HCT116 (cell line): Measurements from ENCODE around the gene PLCE1. TPM values are rescaled to one million over a fixed set of nuclear protein-coding genes. Genes with fewer than 3 reads are reported as not detected.

Experiments used
- ATAC-seq: fragments of 200-7000 bp; cut with Tn5 transposase; 2 replicates; pipeline ENCODE4 v1.9.1; 2020; ENCODE audit warnings: mild to moderate bottlenecking, moderate library complexity
- BruUV-seq: library from RNA; stranded (reverse); fragments of 400-500 nt; replicated peaks from 2 replicates; lab custom pipeline; 2021; lab: Mats Ljungman, UMichigan
- CTCF ChIA-PET: fragments of 300-600 bp; sonication (Branson Sonifier 250); formaldehyde crosslinking; loops from one replicate; lab custom pipeline; 2021; ENCODE audit warnings: antibody characterized with exemption; lab: Charles Lee
- POLR2A ChIA-PET: fragments of 300-600, 350-600 bp; sonication (Branson Sonifier 250); formaldehyde crosslinking; loops from one replicate; lab custom pipeline; 2021; ENCODE audit warnings: antibody characterized with exemption; lab: Charles Lee
- RAD21 ChIA-PET, 2 experiments: fragments of 300-600 bp; sonication (Branson Sonifier 250); formaldehyde crosslinking; loops; one replicate each; lab custom pipeline; 2023; ENCODE audit warnings: low total read pairs in 2 of 2; ENCODE audit not compliant: uncharacterized antibody in 2 of 2, unreplicated experiment in 2 of 2, low non-redundant PET in 1 of 2; lab: Charles Lee
- DNase-seq: peaks from one replicate; pipeline ENCODE4 v3.0.0-alpha.2; 2010; ENCODE audit warnings: low read depth, low spot score
- H2AFZ ChIP-seq: fragments of 200-600 bp; shearing (Covaris generic), sonication (generic); 2 replicates; pipeline ENCODE4 v1.6.1; 2017; ENCODE audit warnings: low read depth, mixed run types, mixed read lengths, antibody characterized with exemption, low read length; ENCODE audit not compliant: poor library complexity, severe bottlenecking
- H3K27ac ChIP-seq: 2 replicates; pipeline ENCODE4 v1.5.1; 2012; ENCODE audit warnings: low read depth, low read length
- H3K27me3 ChIP-seq: fragments of 200-600 bp; sonication (generic); 2 replicates; pipeline ENCODE4 v1.6.1; 2016; ENCODE audit warnings: mixed run types, low read length, mixed read lengths; ENCODE audit not compliant: insufficient read depth
- H3K36me3 ChIP-seq, 2 experiments: fragments of 200-500 bp in 1 of 2; fragments of 200-600 bp in 1 of 2; sonication (Bioruptor generic) in 1 of 2; sonication (generic) in 1 of 2; 2 replicates each; pipeline versions ENCODE4 v1.5.1 to v1.6.1; 2014 to 2016; ENCODE audit warnings: low read length in 2 of 2, inconsistent platforms in 1 of 2, mixed read lengths in 1 of 2, mixed run types in 1 of 2; ENCODE audit not compliant: insufficient read depth in 2 of 2, control insufficient read depth in 1 of 2
- H3K4me1 ChIP-seq, 2 experiments: fragments of 200-600 bp in 1 of 2; sonication (generic) in 1 of 2; 2 replicates each; pipeline versions ENCODE4 v1.5.1 to v1.6.1; 2012 to 2017; ENCODE audit warnings: low read length in 2 of 2, inconsistent platforms in 1 of 2, mild to moderate bottlenecking in 1 of 2, mixed read lengths in 1 of 2, mixed run types in 1 of 2, moderate library complexity in 1 of 2; ENCODE audit not compliant: insufficient read depth in 2 of 2, control insufficient read depth in 1 of 2
- H3K4me2 ChIP-seq: fragments of 200-600 bp; sonication (generic); 2 replicates; pipeline ENCODE4 v1.6.1; 2017; ENCODE audit warnings: mixed run types, low read length, mixed read lengths
- H3K4me3 ChIP-seq, 2 experiments: fragments of 200-600 bp in 1 of 2; sonication (generic) in 1 of 2; replicated peaks in 1 of 2; 2 replicates each; pipeline ENCODE4 v1.5.1; 2011 to 2016; ENCODE audit warnings: low read length in 2 of 2, control low read depth in 1 of 2, low read depth in 1 of 2, mild to moderate bottlenecking in 1 of 2, mixed read lengths in 1 of 2, mixed run types in 1 of 2
- H3K79me2 ChIP-seq: fragments of 200-600 bp; sonication (generic); 2 replicates; pipeline ENCODE4 v1.6.1; 2017; ENCODE audit warnings: mild to moderate bottlenecking, mixed run types, low read length, moderate library complexity, mixed read lengths; ENCODE audit not compliant: insufficient read depth
- H3K9ac ChIP-seq: fragments of 200-600 bp; sonication (generic); 2 replicates; pipeline ENCODE4 v1.6.1; 2016; ENCODE audit warnings: low read length, mixed read lengths
- H3K9me2 ChIP-seq: fragments of 200-600 bp; sonication (generic), shearing (Covaris generic); 2 replicates; pipeline ENCODE4 v1.6.1; 2017; ENCODE audit warnings: mixed run types, mild to moderate bottlenecking, moderate library complexity; ENCODE audit not compliant: insufficient read depth
- H3K9me3 ChIP-seq, 2 experiments: fragments of 200-500 bp in 1 of 2; fragments of 200-600 bp in 1 of 2; sonication (Bioruptor generic) in 1 of 2; sonication (generic) in 1 of 2; 2 replicates each; pipeline ENCODE4 v1.6.1; 2014 to 2017; ENCODE audit warnings: low read length in 2 of 2, mixed read lengths in 2 of 2, inconsistent platforms in 1 of 2, low read depth in 1 of 2, mild to moderate bottlenecking in 1 of 2, mixed run types in 1 of 2, moderate library complexity in 1 of 2; ENCODE audit not compliant: control insufficient read depth in 1 of 2, insufficient read depth in 1 of 2
- H4K20me1 ChIP-seq: fragments of 200-600 bp; sonication (generic), shearing (Covaris generic); 2 replicates; pipeline ENCODE4 v1.6.1; 2017; ENCODE audit warnings: mixed run types, mild to moderate bottlenecking, moderate library complexity; ENCODE audit not compliant: insufficient read depth
- CTCF ChIP-seq, 3 experiments: fragments of 200-600 bp in 1 of 3; sonication (generic) in 1 of 3; IDR thresholded peaks in 2 of 3; conservative IDR thresholded peaks in 1 of 3; 2 replicates each; pipeline ENCODE4 v1.5.1; 2012 to 2017; ENCODE audit warnings: low read depth in 2 of 3, low read length in 2 of 3, antibody characterized with exemption in 1 of 3, borderline replicate concordance in 1 of 3, control low read depth in 1 of 3, mild to moderate bottlenecking in 1 of 3, mixed read lengths in 1 of 3, mixed run types in 1 of 3, moderate library complexity in 1 of 3; ENCODE audit not compliant: insufficient read depth in 1 of 3
- EGR1 ChIP-seq: IDR thresholded peaks from 2 replicates; pipeline ENCODE4 v1.6.1; 2012; ENCODE audit warnings: low read depth
- EZH2 ChIP-seq: fragments of 200-600 bp; sonication (generic); IDR thresholded peaks from 2 replicates; pipeline ENCODE4 v1.6.1; 2017; ENCODE audit warnings: antibody characterized with exemption, mixed run types
- JUND ChIP-seq: IDR thresholded peaks from 2 replicates; pipeline ENCODE4 v1.6.1; 2012
- POLR2A ChIP-seq: IDR thresholded peaks from 2 replicates; pipeline ENCODE4 v1.7.0; 2011; ENCODE audit warnings: borderline replicate concordance; ENCODE audit not compliant: insufficient read depth, insufficient read length; ENCODE audit errors: extremely low read depth
- POLR2AphosphoS5 ChIP-seq: IDR thresholded peaks from 2 replicates; pipeline ENCODE4 v1.6.1; 2011; ENCODE audit warnings: mild to moderate bottlenecking, low read depth, low read length, moderate library complexity
- RAD21 ChIP-seq: IDR thresholded peaks from 2 replicates; pipeline ENCODE4 v1.6.1; 2012; ENCODE audit warnings: low read depth, mild to moderate bottlenecking
- SIN3A ChIP-seq: IDR thresholded peaks from 2 replicates; pipeline ENCODE4 v1.6.1; 2012; ENCODE audit warnings: low read depth
- SP1 ChIP-seq: IDR thresholded peaks from 2 replicates; pipeline ENCODE4 v1.6.1; 2012; ENCODE audit warnings: low read depth
- TCF7L2 ChIP-seq: IDR thresholded peaks from 2 replicates; pipeline ENCODE4 v1.7.0; 2011; ENCODE audit warnings: borderline replicate concordance, inconsistent platforms; ENCODE audit not compliant: insufficient read depth, insufficient read length; ENCODE audit errors: extremely low read depth
- YY1 ChIP-seq: IDR thresholded peaks from 2 replicates; pipeline ENCODE4 v1.6.1; 2011; ENCODE audit warnings: low read length, low read depth, moderate library complexity, mild to moderate bottlenecking; ENCODE audit not compliant: insufficient replicate concordance; ENCODE audit errors: extremely low read depth
- ZFX ChIP-seq: fragments of 450-650 bp; IDR thresholded peaks from 2 replicates; pipeline ENCODE4 v1.6.1; 2017
- ZNF274 ChIP-seq: fragments of 200-500 bp; sonication (Bioruptor generic); IDR thresholded peaks from 2 replicates; pipeline ENCODE4 v1.6.1; 2014; ENCODE audit warnings: mild to moderate bottlenecking, low read depth, low read length, inconsistent platforms
- intact Hi-C: fragments of 100-400 bp; cut with micrococcal nuclease; formaldehyde crosslinking; loops from 2 replicates; pipeline ENCODE4 v1.10.0; 2022
- total RNA-seq: library from RNA; stranded (reverse); gene quantifications from one replicate; pipeline ENCODE4 v1.2.1, GENCODE V29; 2021; ENCODE audit not compliant: unreplicated experiment
- TF ChIP-seq, protein P1 (sequence below): IDR thresholded peaks from 2 replicates; pipeline ENCODE4 v1.6.1; 2012
- TF ChIP-seq, protein P2 (sequence below): IDR thresholded peaks from 2 replicates; pipeline ENCODE4 v1.6.1; 2011; ENCODE audit warnings: mild to moderate bottlenecking, low read length, moderate library complexity; ENCODE audit not compliant: insufficient replicate concordance; ENCODE audit errors: extremely low read depth

PLCE1 gene
- total RNA-seq, 1 experiment from 2014 or later = 2.5 TPM

DNA sequence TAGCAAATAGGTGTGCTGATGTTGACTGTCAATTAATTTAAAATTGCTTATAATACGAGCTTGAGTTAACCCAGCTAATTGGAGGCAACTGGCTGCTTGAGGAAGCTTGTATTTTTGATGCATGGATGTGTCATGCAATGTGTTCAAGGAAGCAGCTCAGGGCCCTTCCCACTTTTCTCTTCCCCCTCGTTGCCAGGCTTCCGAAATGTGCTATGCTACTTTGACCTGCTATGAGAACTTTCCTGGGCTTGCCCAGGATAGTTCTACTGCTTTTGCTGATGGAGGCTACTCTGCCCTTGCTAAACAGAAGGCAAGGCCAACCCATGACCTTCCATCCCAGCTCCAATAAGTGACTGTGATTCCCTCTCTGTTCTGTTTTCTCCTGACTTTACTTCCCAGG, 24.4 kb downstream of the PLCE1 start:
- Histone ChIP-seq H3K9me2 (no peaks in the 10 kb centered on the region), H3K27ac (no peak overlapping the region), H3K4me1 (peaks cover 0 to 4% of the 10 kb centered on the region in 2 experiments; a peak in 2 of 4 replicates), H3K9me3 (no peaks in the 10 kb centered on the region), H2AFZ (no peak overlapping the region), H3K4me3 (no peak overlapping the region), H3K9ac (no peak overlapping the region), H4K20me1 (no peaks in the 10 kb centered on the region), H3K4me2 (no peak overlapping the region), H3K27me3 (no peaks in the 10 kb centered on the region), H3K36me3 (no peaks in the 10 kb centered on the region), H3K79me2 (no peaks in the 10 kb centered on the region)
- intact Hi-C loops = no loop called here
- CTCF ChIA-PET = no interaction called here
- POLR2A ChIA-PET = no interaction called here
- ATAC-seq (no peak), DNase-seq (no peak)
- RAD21 ChIA-PET = no interaction called here
- no TSS peak for BruUV-seq
- TF ChIP-seq, protein P1, sequence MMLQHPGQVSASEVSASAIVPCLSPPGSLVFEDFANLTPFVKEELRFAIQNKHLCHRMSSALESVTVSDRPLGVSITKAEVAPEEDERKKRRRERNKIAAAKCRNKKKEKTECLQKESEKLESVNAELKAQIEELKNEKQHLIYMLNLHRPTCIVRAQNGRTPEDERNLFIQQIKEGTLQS = no peak
- TF ChIP-seq TCF7L2 (no peak), ZNF274 (no peak), SIN3A (no peak), POLR2A (no peak), SP1 (no peak), EGR1 (no peak), JUND (no peak)
- TF ChIP-seq, protein P2, sequence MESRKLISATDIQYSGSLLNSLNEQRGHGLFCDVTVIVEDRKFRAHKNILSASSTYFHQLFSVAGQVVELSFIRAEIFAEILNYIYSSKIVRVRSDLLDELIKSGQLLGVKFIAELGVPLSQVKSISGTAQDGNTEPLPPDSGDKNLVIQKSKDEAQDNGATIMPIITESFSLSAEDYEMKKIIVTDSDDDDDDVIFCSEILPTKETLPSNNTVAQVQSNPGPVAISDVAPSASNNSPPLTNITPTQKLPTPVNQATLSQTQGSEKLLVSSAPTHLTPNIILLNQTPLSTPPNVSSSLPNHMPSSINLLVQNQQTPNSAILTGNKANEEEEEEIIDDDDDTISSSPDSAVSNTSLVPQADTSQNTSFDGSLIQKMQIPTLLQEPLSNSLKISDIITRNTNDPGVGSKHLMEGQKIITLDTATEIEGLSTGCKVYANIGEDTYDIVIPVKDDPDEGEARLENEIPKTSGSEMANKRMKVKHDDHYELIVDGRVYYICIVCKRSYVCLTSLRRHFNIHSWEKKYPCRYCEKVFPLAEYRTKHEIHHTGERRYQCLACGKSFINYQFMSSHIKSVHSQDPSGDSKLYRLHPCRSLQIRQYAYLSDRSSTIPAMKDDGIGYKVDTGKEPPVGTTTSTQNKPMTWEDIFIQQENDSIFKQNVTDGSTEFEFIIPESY = no peak

DNA sequence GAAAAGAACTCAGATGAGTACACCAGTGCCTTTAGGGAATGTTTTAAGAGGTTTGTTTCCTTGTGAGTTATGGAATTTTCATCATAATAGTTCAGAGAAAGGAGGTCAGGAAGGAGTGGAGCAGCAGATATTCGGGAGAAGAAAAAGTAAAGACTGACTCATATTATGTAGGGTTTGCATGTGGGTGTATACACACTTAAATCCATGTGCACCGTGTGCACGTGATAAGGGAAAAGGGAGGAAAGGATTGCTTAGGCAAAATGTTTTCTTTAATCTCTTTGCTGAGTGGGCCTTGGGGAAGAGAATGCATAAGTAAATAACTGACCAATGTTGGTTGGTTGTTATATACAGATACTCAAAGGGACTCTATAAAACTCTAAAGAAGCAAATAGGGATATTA, 30.2 kb downstream of the PLCE1 start:
- no peak for ATAC-seq
- no peak for DNase-seq
- no peaks in the 10 kb centered on the region for H4K20me1 ChIP-seq
- no peaks in the 10 kb centered on the region for H3K4me1 ChIP-seq
- RAD21 ChIA-PET = no interaction called here
- H3K9ac ChIP-seq = no peak overlapping the region
- no peak overlapping the region for H3K27ac ChIP-seq
- H2AFZ ChIP-seq = no peak overlapping the region
- POLR2A ChIA-PET = no interaction called here
- H3K36me3 ChIP-seq = no peaks in the 10 kb centered on the region
- no peaks in the 10 kb centered on the region for H3K27me3 ChIP-seq
- no peak overlapping the region for H3K4me3 ChIP-seq
- no peaks in the 10 kb centered on the region for H3K79me2 ChIP-seq
- intact Hi-C loops = no loop called here
- BruUV-seq = no TSS peak
- no peak for TF ChIP-seq RAD21
- no peak for TF ChIP-seq EZH2
- no peak for TF ChIP-seq CTCF (IDR thresholded peaks at IDR 0.05 in 2 of 3, conservative IDR thresholded peaks at IDR 0.05 in 1 of 3; ENCODE audit: borderline replicate concordance in 1 of 3, insufficient read depth in 1 of 3, low read depth in 2 of 3, low read length in 2 of 3)
- TF ChIP-seq JUND = no peak
- no peak for TF ChIP-seq POLR2AphosphoS5
- no peak for TF ChIP-seq YY1
- no peak for TF ChIP-seq ZFX
- H3K4me2 ChIP-seq = no peak overlapping the region
- CTCF ChIA-PET = no interaction called here
- H3K9me3 ChIP-seq = no peaks in the 10 kb centered on the region; a peak in 1 of 4 replicates
- H3K9me2 ChIP-seq = no peaks in the 10 kb centered on the region
